CD4-positive, CD25-positive, alpha-beta regulatory T cell (primary cell): ENCODE data around the gene BTG3. TPM values are rescaled to one million over a fixed set of nuclear protein-coding genes. Genes with fewer than 3 reads are reported as not detected.

ENCODE experiments used
- ATAC-seq, 2 donors: fragments of 150-1000 bp; cut with Tn5 transposase; one replicate each; pipeline ENCODE4 v1.10.0; 2021; ENCODE audit warnings: low read depth in 2 of 2, moderate number of reproducible peaks in 2 of 2, moderate library complexity in 1 of 2
- DNase-seq, 3 donors: peaks; one replicate each; pipeline versions ENCODE4 v3.0.0 to v3.0.0-alpha.2; 2012 to 2022; ENCODE audit warnings: mixed read lengths in 1 of 3
- H3K27ac ChIP-seq: one replicate; pipeline ENCODE4 v1.7.0; 2013; ENCODE audit warnings: mild to moderate bottlenecking, low read length; ENCODE audit not compliant: insufficient read depth, poor library complexity, severe bottlenecking
- H3K27me3 ChIP-seq: one replicate; pipeline ENCODE4 v1.7.0; 2013; ENCODE audit warnings: low read length; ENCODE audit not compliant: control insufficient read depth, insufficient read depth
- H3K36me3 ChIP-seq: one replicate; pipeline ENCODE4 v1.7.0; 2013; ENCODE audit warnings: mild to moderate bottlenecking, low read length, moderate library complexity; ENCODE audit not compliant: control insufficient read depth, insufficient read depth
- H3K4me1 ChIP-seq: 2 replicates; pipeline ENCODE4 v1.7.0; 2013; ENCODE audit warnings: mild to moderate bottlenecking, low read length; ENCODE audit not compliant: insufficient read depth, control insufficient read depth, poor library complexity, severe bottlenecking
- H3K4me3 ChIP-seq: one replicate; pipeline ENCODE4 v1.7.0; 2013; ENCODE audit warnings: low read depth, mild to moderate bottlenecking, low read length, moderate library complexity
- H3K9me3 ChIP-seq, 2 experiments: 1 replicate in 1 of 2; 2 replicates in 1 of 2; pipeline ENCODE4 v1.7.0; 2013; ENCODE audit warnings: low read length in 2 of 2, mild to moderate bottlenecking in 1 of 2, moderate library complexity in 1 of 2; ENCODE audit not compliant: control insufficient read depth in 2 of 2
- H3K27ac Mint-ChIP-seq, 3 donors: one replicate each; pipeline ENCODE4 v1.8.0; 2020 to 2022; ENCODE audit warnings: mild to moderate bottlenecking in 3 of 3, mixed read lengths in 3 of 3, moderate library complexity in 2 of 3
- H3K27me3 Mint-ChIP-seq: one replicate; pipeline ENCODE4 v1.8.0; 2022; ENCODE audit warnings: mild to moderate bottlenecking, mixed read lengths
- H3K36me3 Mint-ChIP-seq: one replicate; pipeline ENCODE4 v1.8.0; 2020; ENCODE audit warnings: mixed read lengths
- H3K4me1 Mint-ChIP-seq, 4 donors: one replicate each; pipeline ENCODE4 v1.8.0; 2020 to 2022; ENCODE audit warnings: mixed read lengths in 4 of 4, mild to moderate bottlenecking in 1 of 4
- H3K4me3 Mint-ChIP-seq, 4 donors: one replicate each; pipeline ENCODE4 v1.8.0; 2020 to 2022; ENCODE audit warnings: mild to moderate bottlenecking in 4 of 4, mixed read lengths in 4 of 4, moderate library complexity in 3 of 4
- H3K9me3 Mint-ChIP-seq, 7 donors: one replicate each; pipeline ENCODE4 v1.8.0; 2020 to 2022; ENCODE audit warnings: mixed read lengths in 7 of 7, mild to moderate bottlenecking in 3 of 7, moderate library complexity in 2 of 7
- polyA plus RNA-seq, 4 donors: library from polyadenylated mRNA; unstranded; fragments of 300-500 nt; fragmentation: Illumina TruSeq; gene quantifications; one replicate each; pipeline ENCODE4 v1.2.3, GENCODE V29; 2021
- total RNA-seq: library from RNA; stranded (reverse); gene quantifications from one replicate; pipeline ENCODE4 v1.2.3, GENCODE V29; 2022

Gene BTG3
- total and polyA plus RNA-seq, 5 donors from 2014 or later: 17.3 to 137 (median 20.2) TPM

- H3K4me1 Mint-ChIP-seq: peaks cover 20 to 62% (median 39%) of the 10 kb centered on the region in 4 donors
- Histone ChIP-seq H3K27me3 (no peaks in the 10 kb centered on the region), H3K9me3 (no peaks in the 10 kb centered on the region), H3K4me3 (peak overlapping the region; percentile 88), H3K4me1 (peaks cover 37% of the 10 kb centered on the region), H3K36me3 (peaks cover 4% of the 10 kb centered on the region), H3K27ac (peak overlapping the region; percentile 89)
- no peaks in the 10 kb centered on the region for H3K27me3 Mint-ChIP-seq
- peaks cover 17% of the 10 kb centered on the region for H3K36me3 Mint-ChIP-seq
- DNase-seq (peak; percentile 72 to 93 (median 83)), ATAC-seq (peak; percentile 52 to 61)
- peak overlapping the region; percentile 89 to 98 (median 96) for H3K27ac Mint-ChIP-seq
- peak overlapping the region; percentile 86 to 95 (median 93) for H3K4me3 Mint-ChIP-seq
- no peaks in the 10 kb centered on the region for H3K9me3 Mint-ChIP-seq
These were observed 1.2 kb downstream of the BTG3 start for GRCh38 chr21:17611414-17612022.

DNA sequence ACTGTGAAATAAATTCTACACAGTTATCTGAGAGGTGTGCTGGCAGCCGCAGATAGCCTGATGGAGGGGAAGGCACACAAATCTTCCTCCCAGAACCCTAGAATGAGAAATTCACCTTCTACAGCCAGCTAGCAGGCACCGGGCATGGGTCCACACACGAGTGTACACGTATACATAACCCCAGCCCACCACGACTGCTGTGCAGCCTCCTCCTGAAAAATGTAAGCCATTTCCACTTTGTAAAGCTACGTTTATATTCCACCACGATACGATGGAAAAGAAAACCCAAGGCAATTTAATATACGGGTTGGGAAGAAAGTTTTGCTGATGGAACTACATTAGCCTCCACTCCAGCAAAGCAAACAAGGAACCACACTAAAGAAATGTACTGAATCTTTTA lies 1.8 kb downstream of the BTG3 start:
- H3K36me3 Mint-ChIP-seq: peaks cover 17% of the 10 kb centered on the region
- H3K27me3 Mint-ChIP-seq: no peaks in the 10 kb centered on the region
- Histone ChIP-seq H3K27ac (peak overlapping the region; percentile 89), H3K4me3 (peak overlapping the region; percentile 88), H3K9me3 (no peaks in the 10 kb centered on the region), H3K4me1 (peaks cover 38% of the 10 kb centered on the region), H3K36me3 (peaks cover 4% of the 10 kb centered on the region), H3K27me3 (no peaks in the 10 kb centered on the region)
- DNase-seq (no peak), ATAC-seq (no peak)
- peaks cover 20 to 62% (median 39%) of the 10 kb centered on the region in 4 donors for H3K4me1 Mint-ChIP-seq
- no peaks in the 10 kb centered on the region for H3K9me3 Mint-ChIP-seq
- H3K4me3 Mint-ChIP-seq: peak overlapping the region; percentile 86 to 95 (median 93)
- H3K27ac Mint-ChIP-seq: peak overlapping the region in 2 of 3 donors; percentile 96 to 98

GRCh38 chr21:17609681-17610080 lies 3.0 kb downstream of the BTG3 start:
- Histone ChIP-seq H3K4me1 (peaks cover 38% of the 10 kb centered on the region), H3K4me3 (peak overlapping the region; percentile 88), H3K27ac (no peak overlapping the region), H3K27me3 (no peaks in the 10 kb centered on the region), H3K9me3 (no peaks in the 10 kb centered on the region), H3K36me3 (peaks cover 14% of the 10 kb centered on the region)
- no peak for ATAC-seq
- DNase-seq: no peak
- H3K36me3 Mint-ChIP-seq: peaks cover 23% of the 10 kb centered on the region
- peaks cover 27 to 59% (median 40%) of the 10 kb centered on the region in 4 donors for H3K4me1 Mint-ChIP-seq
- peak overlapping the region in 2 of 3 donors; percentile 71 to 96 for H3K27ac Mint-ChIP-seq
- H3K27me3 Mint-ChIP-seq: no peaks in the 10 kb centered on the region
- H3K9me3 Mint-ChIP-seq: no peaks in the 10 kb centered on the region
- H3K4me3 Mint-ChIP-seq: peak overlapping the region; percentile 13 to 86 (median 66)

GRCh38 chr21:17607684-17608083 lies 5.0 kb downstream of the BTG3 start:
- Histone ChIP-seq H3K9me3 (no peaks in the 10 kb centered on the region), H3K4me1 (peaks cover 35% of the 10 kb centered on the region), H3K27me3 (no peaks in the 10 kb centered on the region), H3K27ac (no peak overlapping the region), H3K4me3 (peak overlapping the region; percentile 49), H3K36me3 (peaks cover 32% of the 10 kb centered on the region)
- Mint-ChIP-seq H3K27me3 (no peaks in the 10 kb centered on the region), H3K27ac (peak overlapping the region in 2 of 3 donors; percentile 44 to 78), H3K36me3 (peaks cover 41% of the 10 kb centered on the region), H3K4me1 (peaks cover 37 to 72% (median 48%) of the 10 kb centered on the region in 4 donors), H3K4me3 (peak overlapping the region in 1 of 4 donors; percentile 11), H3K9me3 (no peaks in the 10 kb centered on the region)
- DNase-seq (peak in 1 of 3 donors; percentile 47), ATAC-seq (no peak)

DNA sequence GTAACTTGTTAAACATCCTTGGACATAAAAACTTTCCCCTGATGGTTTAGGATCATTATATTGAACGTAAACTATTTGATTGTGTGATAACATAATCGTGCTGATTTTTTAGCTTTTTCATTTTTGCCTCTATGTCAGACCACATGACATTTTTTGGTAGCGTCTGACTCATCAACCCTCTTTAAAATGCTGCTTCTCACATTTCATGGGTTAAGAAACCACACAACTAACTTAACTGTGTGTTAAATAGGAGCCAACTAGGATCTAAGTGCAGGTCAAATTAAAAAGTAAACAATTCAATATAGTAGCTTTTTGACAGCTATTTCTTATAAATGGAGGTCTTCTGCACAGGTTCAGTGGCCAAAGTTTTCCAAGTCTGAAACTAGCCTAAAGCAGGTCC lies 9.8 kb downstream of the BTG3 start:
- Mint-ChIP-seq H3K4me3 (no peak overlapping the region), H3K4me1 (peaks cover 21 to 61% (median 36%) of the 10 kb centered on the region in 4 donors), H3K9me3 (no peaks in the 10 kb centered on the region), H3K27ac (peak overlapping the region in 1 of 3 donors; percentile 53), H3K27me3 (no peaks in the 10 kb centered on the region), H3K36me3 (peaks cover 49% of the 10 kb centered on the region)
- peak in 1 of 2 donors; percentile 16 for ATAC-seq
- peak overlapping the region; percentile 57 for H3K4me3 ChIP-seq
- DNase-seq: peak in 1 of 3 donors; percentile 25
- H3K27ac ChIP-seq: peak overlapping the region; percentile 30
- H3K9me3 ChIP-seq: no peaks in the 10 kb centered on the region
- peaks cover 50% of the 10 kb centered on the region for H3K36me3 ChIP-seq
- no peaks in the 10 kb centered on the region for H3K27me3 ChIP-seq
- H3K4me1 ChIP-seq: peaks cover 18% of the 10 kb centered on the region

GRCh38 chr21:17598437-17598836 lies 14.3 kb downstream of the BTG3 start:
- peaks cover 59% of the 10 kb centered on the region for H3K36me3 ChIP-seq
- peaks cover 21 to 42% (median 35%) of the 10 kb centered on the region in 4 donors for H3K4me1 Mint-ChIP-seq
- peak overlapping the region; percentile 52 to 79 (median 67) for H3K4me3 Mint-ChIP-seq
- H3K27ac ChIP-seq: peak overlapping the region; percentile 45
- peaks cover 44% of the 10 kb centered on the region for H3K36me3 Mint-ChIP-seq
- H3K4me1 ChIP-seq: peaks cover 10% of the 10 kb centered on the region
- peak in 1 of 2 donors; percentile 34 for ATAC-seq
- H3K9me3 ChIP-seq: no peaks in the 10 kb centered on the region
- no peaks in the 10 kb centered on the region for H3K27me3 Mint-ChIP-seq
- H3K27ac Mint-ChIP-seq: peak overlapping the region; percentile 76 to 87 (median 84)
- H3K4me3 ChIP-seq: peak overlapping the region; percentile 90
- H3K9me3 Mint-ChIP-seq: no peaks in the 10 kb centered on the region
- DNase-seq: peak in 1 of 3 donors; percentile 34
- H3K27me3 ChIP-seq: no peaks in the 10 kb centered on the region

GRCh38 chr21:17597680-17598079 lies 15.0 kb downstream of the BTG3 start:
- H3K27me3 ChIP-seq: no peaks in the 10 kb centered on the region
- Mint-ChIP-seq H3K27ac (peak overlapping the region in 1 of 3 donors; percentile 44), H3K4me1 (peaks cover 18 to 37% (median 30%) of the 10 kb centered on the region in 4 donors), H3K36me3 (peaks cover 42% of the 10 kb centered on the region), H3K27me3 (no peaks in the 10 kb centered on the region), H3K4me3 (peak overlapping the region in 3 of 4 donors; percentile 19 to 79 (median 65)), H3K9me3 (no peaks in the 10 kb centered on the region)
- H3K9me3 ChIP-seq: no peaks in the 10 kb centered on the region
- peaks cover 10% of the 10 kb centered on the region for H3K4me1 ChIP-seq
- DNase-seq: no peak
- peak overlapping the region; percentile 90 for H3K4me3 ChIP-seq
- peak overlapping the region; percentile 45 for H3K27ac ChIP-seq
- no peak for ATAC-seq
- peaks cover 55% of the 10 kb centered on the region for H3K36me3 ChIP-seq
